Measurements from ENCODE around the gene PTPRM. TPM values are rescaled to one million over a fixed set of nuclear protein-coding genes. Genes with fewer than 3 reads are reported as not detected.

PTPRM gene
- polyA plus RNA-seq, 1 donor from 2014 or later = 126 TPM

- no peak overlapping the region for H3K9ac ChIP-seq (ENCODE audit: low read length)
- H3K4me2 ChIP-seq (ENCODE audit: low read length) = no peak overlapping the region
- H3K9me3 ChIP-seq (ENCODE audit: low read length) = no peaks in the 10 kb centered on the region
- no peaks in the 10 kb centered on the region for H3K27me3 ChIP-seq (ENCODE audit: insufficient read depth, low read depth, low read length)
- H3K79me2 ChIP-seq (replicated peaks; ENCODE audit: insufficient read depth, low read length) = no peaks in the 10 kb centered on the region
- H2AFZ ChIP-seq (ENCODE audit: low read depth, low read length) = no peak overlapping the region
- H3K36me3 ChIP-seq (ENCODE audit: insufficient read depth, low read length) = no peaks in the 10 kb centered on the region
- H3K9me2 ChIP-seq (ENCODE audit: insufficient read depth, low read length) = no peaks in the 10 kb centered on the region
- H3K27ac ChIP-seq (ENCODE audit: low read length) = no peak overlapping the region
- H4K20me1 ChIP-seq (ENCODE audit: insufficient read depth) = no peaks in the 10 kb centered on the region
- peak; percentile 65 for TF ChIP-seq SMC3 (conservative IDR thresholded peaks at IDR 0.05; ENCODE audit: poor library complexity)
- peak; percentile 71 for TF ChIP-seq RAD21 (conservative IDR thresholded peaks at IDR 0.05)
- TF ChIP-seq CTCF (IDR thresholded peaks at IDR 0.05; ENCODE audit: poor library complexity, severe bottlenecking) = peak; percentile 66
- TF ChIP-seq POLR2AphosphoS5 (IDR thresholded peaks at IDR 0.05) = no peak
- no peak overlapping the region for H3K4me3 ChIP-seq (ENCODE audit: low read length)
- H3F3A ChIP-seq (ENCODE audit: insufficient read depth, low read length, poor library complexity, severe bottlenecking) = peaks cover 6% of the 10 kb centered on the region
Measured at GRCh38 chr18:8389391-8390340, 822.5 kb downstream of the PTPRM start.

DNA sequence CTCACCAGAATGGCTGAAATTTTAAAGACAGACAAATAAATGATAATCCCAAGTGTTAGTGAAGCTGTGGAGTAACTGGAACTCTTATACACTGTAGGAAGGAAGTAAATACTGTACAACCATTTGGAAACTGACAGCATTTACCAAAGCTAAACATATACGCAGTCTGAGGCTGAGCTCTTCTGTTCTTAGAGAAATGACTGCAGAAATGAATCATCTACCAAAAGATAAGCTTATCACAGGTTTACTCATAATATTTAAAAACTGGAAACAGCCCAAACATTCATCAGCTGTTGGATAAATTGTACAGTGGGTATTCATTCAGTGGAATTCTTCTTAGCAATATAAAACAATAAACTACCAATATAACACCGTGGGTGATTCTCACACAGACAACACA, 824.0 kb downstream of the PTPRM start:
- H3K4me2 ChIP-seq (ENCODE audit: low read length) = no peak overlapping the region
- no peak overlapping the region for H3K27ac ChIP-seq (ENCODE audit: low read length)

More for the DNA sequence above, 824.0 kb downstream of the PTPRM start:
- Histone ChIP-seq H2AFZ (ENCODE audit: low read depth, low read length) (no peak overlapping the region), H3K9ac (ENCODE audit: low read length) (no peak overlapping the region), H3K9me2 (ENCODE audit: insufficient read depth, low read length) (no peaks in the 10 kb centered on the region), H3K27me3 (ENCODE audit: insufficient read depth, low read depth, low read length) (no peaks in the 10 kb centered on the region), H3K4me3 (ENCODE audit: low read length) (no peak overlapping the region), H3K36me3 (ENCODE audit: insufficient read depth, low read length) (no peaks in the 10 kb centered on the region), H3K9me3 (ENCODE audit: low read length) (no peaks in the 10 kb centered on the region), H4K20me1 (ENCODE audit: insufficient read depth) (no peaks in the 10 kb centered on the region), H3K79me2 (replicated peaks; ENCODE audit: insufficient read depth, low read length) (no peaks in the 10 kb centered on the region), H3F3A (ENCODE audit: insufficient read depth, low read length, poor library complexity, severe bottlenecking) (peaks cover 6% of the 10 kb centered on the region)
- no peak for TF ChIP-seq EP300 (conservative IDR thresholded peaks at IDR 0.05; ENCODE audit: poor library complexity, severe bottlenecking)
- TF ChIP-seq RAD21 (conservative IDR thresholded peaks at IDR 0.05) = no peak
- no peak for TF ChIP-seq EZH2 (IDR thresholded peaks at IDR 0.05; ENCODE audit: borderline replicate concordance, insufficient read depth, low read length, poor library complexity, severe bottlenecking)
- no peak for TF ChIP-seq POLR2AphosphoS5 (IDR thresholded peaks at IDR 0.05)
- no peak for TF ChIP-seq TAF1 (IDR thresholded peaks at IDR 0.05; ENCODE audit: low read depth)
- no peak for TF ChIP-seq SMC3 (conservative IDR thresholded peaks at IDR 0.05; ENCODE audit: poor library complexity)
- no peak for TF ChIP-seq CTCF (IDR thresholded peaks at IDR 0.05; ENCODE audit: poor library complexity, severe bottlenecking)
- TF ChIP-seq MXI1 (conservative IDR thresholded peaks at IDR 0.05; ENCODE audit: poor library complexity, severe bottlenecking) = no peak
- no peak for TF ChIP-seq REST (IDR thresholded peaks at IDR 0.05; ENCODE audit: borderline replicate concordance)
